ENCODE data around the gene MRPS22. TPM values are rescaled to one million over a fixed set of nuclear protein-coding genes. Genes with fewer than 3 reads are reported as not detected.

The MRPS22 gene
- total and polyA plus RNA-seq, 2 of the 13 experiments (the other 11 are each of a cell fraction or from before 2014, with no cell fraction given) = 52.7 to 113 TPM

GRCh38 chr3:139389552-139390368 lies 45.9 kb downstream of the MRPS22 start, which contains the start of gene COPB2 (continued):
- peak; percentile 62; the same call in 1 of the 2 replicates for TF ChIP-seq CBFB (CRISPR knock-in tag; IDR thresholded peaks at IDR 0.05)
- no peak; the same call in 1 of the 2 replicates for TF ChIP-seq MIER2 (CRISPR knock-in tag; IDR thresholded peaks at IDR 0.05)
- peak; percentile 81 for TF ChIP-seq ZBTB42 (CRISPR knock-in tag; IDR thresholded peaks at IDR 0.05)
- TF ChIP-seq SNAPC2 (CRISPR knock-in tag; IDR thresholded peaks at IDR 0.05) = no peak
- peak; percentile 62; the same call in 1 of the 2 replicates for TF ChIP-seq GFI1 (CRISPR knock-in tag; IDR thresholded peaks at IDR 0.05; ENCODE audit: borderline replicate concordance)
- TF ChIP-seq ZNF326 (CRISPR knock-in tag; IDR thresholded peaks at IDR 0.05; ENCODE audit: borderline replicate concordance) = no peak
- TF ChIP-seq MED1 (CRISPR knock-in tag; IDR thresholded peaks at IDR 0.05) = peak; percentile 55
- TF ChIP-seq, protein P1, sequence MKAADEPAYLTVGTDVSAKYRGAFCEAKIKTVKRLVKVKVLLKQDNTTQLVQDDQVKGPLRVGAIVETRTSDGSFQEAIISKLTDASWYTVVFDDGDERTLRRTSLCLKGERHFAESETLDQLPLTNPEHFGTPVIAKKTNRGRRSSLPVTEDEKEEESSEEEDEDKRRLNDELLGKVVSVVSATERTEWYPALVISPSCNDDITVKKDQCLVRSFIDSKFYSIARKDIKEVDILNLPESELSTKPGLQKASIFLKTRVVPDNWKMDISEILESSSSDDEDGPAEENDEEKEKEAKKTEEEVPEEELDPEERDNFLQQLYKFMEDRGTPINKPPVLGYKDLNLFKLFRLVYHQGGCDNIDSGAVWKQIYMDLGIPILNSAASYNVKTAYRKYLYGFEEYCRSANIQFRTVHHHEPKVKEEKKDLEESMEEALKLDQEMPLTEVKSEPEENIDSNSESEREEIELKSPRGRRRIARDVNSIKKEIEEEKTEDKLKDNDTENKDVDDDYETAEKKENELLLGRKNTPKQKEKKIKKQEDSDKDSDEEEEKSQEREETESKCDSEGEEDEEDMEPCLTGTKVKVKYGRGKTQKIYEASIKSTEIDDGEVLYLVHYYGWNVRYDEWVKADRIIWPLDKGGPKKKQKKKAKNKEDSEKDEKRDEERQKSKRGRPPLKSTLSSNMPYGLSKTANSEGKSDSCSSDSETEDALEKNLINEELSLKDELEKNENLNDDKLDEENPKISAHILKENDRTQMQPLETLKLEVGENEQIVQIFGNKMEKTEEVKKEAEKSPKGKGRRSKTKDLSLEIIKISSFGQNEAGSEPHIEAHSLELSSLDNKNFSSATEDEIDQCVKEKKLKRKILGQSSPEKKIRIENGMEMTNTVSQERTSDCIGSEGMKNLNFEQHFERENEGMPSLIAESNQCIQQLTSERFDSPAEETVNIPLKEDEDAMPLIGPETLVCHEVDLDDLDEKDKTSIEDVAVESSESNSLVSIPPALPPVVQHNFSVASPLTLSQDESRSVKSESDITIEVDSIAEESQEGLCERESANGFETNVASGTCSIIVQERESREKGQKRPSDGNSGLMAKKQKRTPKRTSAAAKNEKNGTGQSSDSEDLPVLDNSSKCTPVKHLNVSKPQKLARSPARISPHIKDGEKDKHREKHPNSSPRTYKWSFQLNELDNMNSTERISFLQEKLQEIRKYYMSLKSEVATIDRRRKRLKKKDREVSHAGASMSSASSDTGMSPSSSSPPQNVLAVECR (CRISPR knock-in tag; IDR thresholded peaks at IDR 0.05; ENCODE audit: borderline replicate concordance) = peak; percentile 91; the same call in 1 of the 2 replicates
- TF ChIP-seq, protein P2, sequence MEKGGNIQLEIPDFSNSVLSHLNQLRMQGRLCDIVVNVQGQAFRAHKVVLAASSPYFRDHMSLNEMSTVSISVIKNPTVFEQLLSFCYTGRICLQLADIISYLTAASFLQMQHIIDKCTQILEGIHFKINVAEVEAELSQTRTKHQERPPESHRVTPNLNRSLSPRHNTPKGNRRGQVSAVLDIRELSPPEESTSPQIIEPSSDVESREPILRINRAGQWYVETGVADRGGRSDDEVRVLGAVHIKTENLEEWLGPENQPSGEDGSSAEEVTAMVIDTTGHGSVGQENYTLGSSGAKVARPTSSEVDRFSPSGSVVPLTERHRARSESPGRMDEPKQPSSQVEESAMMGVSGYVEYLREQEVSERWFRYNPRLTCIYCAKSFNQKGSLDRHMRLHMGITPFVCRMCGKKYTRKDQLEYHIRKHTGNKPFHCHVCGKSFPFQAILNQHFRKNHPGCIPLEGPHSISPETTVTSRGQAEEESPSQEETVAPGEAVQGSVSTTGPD (CRISPR knock-in tag; IDR thresholded peaks at IDR 0.05) = no peak
- no peak for TF ChIP-seq AGO2 (optimal IDR thresholded peaks at IDR 0.05; ENCODE audit: low read depth, low read length)
- no peak for TF ChIP-seq ZNF136 (CRISPR knock-in tag; IDR thresholded peaks at IDR 0.05; ENCODE audit: low read depth)
- TF ChIP-seq MBNL3 (CRISPR knock-in tag; conservative IDR thresholded peaks at IDR 0.05) = no peak
- TF ChIP-seq ZFP1 (CRISPR knock-in tag; IDR thresholded peaks at IDR 0.05) = no peak; the same call in 1 of the 2 replicates
- TF ChIP-seq MTA3 (CRISPR knock-in tag; IDR thresholded peaks at IDR 0.05) = no peak
- no peak for TF ChIP-seq IKZF4 (CRISPR knock-in tag; IDR thresholded peaks at IDR 0.05; ENCODE audit: borderline replicate concordance, low read depth, not compliant biosample characterization)
- peak; percentile 93; the same call in 1 of the 2 replicates for TF ChIP-seq KAT7 (CRISPR knock-in tag; IDR thresholded peaks at IDR 0.05; ENCODE audit: borderline replicate concordance)
- TF ChIP-seq ZNF235 (CRISPR knock-in tag; IDR thresholded peaks at IDR 0.05; ENCODE audit: borderline replicate concordance) = peak; percentile 39; the same call in 1 of the 2 replicates
- TF ChIP-seq HNF4G (IDR thresholded peaks at IDR 0.05; ENCODE audit: borderline replicate concordance, low read depth, low read length) = 0 out of 2 replicates have a peak, but pooled peaks have one; percentile 31
- TF ChIP-seq HNF4G (CRISPR knock-in tag; IDR thresholded peaks at IDR 0.05; ENCODE audit: borderline replicate concordance, low read depth) = no peak; the same call in 1 of the 2 replicates
- peak; percentile 91 for TF ChIP-seq PITX1 (CRISPR knock-in tag; IDR thresholded peaks at IDR 0.05)
- TF ChIP-seq, protein P3, sequence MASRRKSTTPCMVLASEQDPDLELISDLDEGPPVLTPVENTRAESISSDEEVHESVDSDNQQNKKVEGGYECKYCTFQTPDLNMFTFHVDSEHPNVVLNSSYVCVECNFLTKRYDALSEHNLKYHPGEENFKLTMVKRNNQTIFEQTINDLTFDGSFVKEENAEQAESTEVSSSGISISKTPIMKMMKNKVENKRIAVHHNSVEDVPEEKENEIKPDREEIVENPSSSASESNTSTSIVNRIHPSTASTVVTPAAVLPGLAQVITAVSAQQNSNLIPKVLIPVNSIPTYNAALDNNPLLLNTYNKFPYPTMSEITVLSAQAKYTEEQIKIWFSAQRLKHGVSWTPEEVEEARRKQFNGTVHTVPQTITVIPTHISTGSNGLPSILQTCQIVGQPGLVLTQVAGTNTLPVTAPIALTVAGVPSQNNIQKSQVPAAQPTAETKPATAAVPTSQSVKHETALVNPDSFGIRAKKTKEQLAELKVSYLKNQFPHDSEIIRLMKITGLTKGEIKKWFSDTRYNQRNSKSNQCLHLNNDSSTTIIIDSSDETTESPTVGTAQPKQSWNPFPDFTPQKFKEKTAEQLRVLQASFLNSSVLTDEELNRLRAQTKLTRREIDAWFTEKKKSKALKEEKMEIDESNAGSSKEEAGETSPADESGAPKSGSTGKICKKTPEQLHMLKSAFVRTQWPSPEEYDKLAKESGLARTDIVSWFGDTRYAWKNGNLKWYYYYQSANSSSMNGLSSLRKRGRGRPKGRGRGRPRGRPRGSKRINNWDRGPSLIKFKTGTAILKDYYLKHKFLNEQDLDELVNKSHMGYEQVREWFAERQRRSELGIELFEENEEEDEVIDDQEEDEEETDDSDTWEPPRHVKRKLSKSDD (CRISPR knock-in tag; IDR thresholded peaks at IDR 0.05; ENCODE audit: low read depth) = peak; percentile 12; the same call in 1 of the 2 replicates
- no peak for TF ChIP-seq KDM1A (CRISPR knock-in tag; IDR thresholded peaks at IDR 0.05)

Data from HepG2 (cell line).